Activated CD4-positive, alpha-beta memory T cell treated with anti-CD3 and anti-CD28 coated beads, Interleukin-2, amount 10 ng/mL, durations not matched to agents 7 days and 5 days (primary cell): Measurements from ENCODE around the gene IQCE. TPM values are rescaled to one million over a fixed set of nuclear protein-coding genes. Genes with fewer than 3 reads are reported as not detected.

ENCODE experiments used
- CTCF ChIA-PET: fragments of 350-600 bp; sonication (Branson Sonifier 250); formaldehyde crosslinking; loops from one replicate; lab custom pipeline; 2021; ENCODE audit warnings: antibody characterized with exemption, inconsistent platforms; lab: Charles Lee
- POLR2A ChIA-PET: fragments of 350-600 bp; sonication (Branson Sonifier 250); formaldehyde crosslinking; loops from one replicate; lab custom pipeline; 2021; ENCODE audit warnings: antibody characterized with exemption; lab: Charles Lee
- DNase-seq: peaks from one replicate; pipeline ENCODE4 v3.0.0-alpha.2; 2020
- H3K27ac Mint-ChIP-seq: one replicate; pipeline ENCODE4 v1.8.0; 2021; ENCODE audit warnings: mild to moderate bottlenecking, mixed read lengths
- H3K27me3 Mint-ChIP-seq: one replicate; pipeline ENCODE4 v1.8.0; 2021; ENCODE audit warnings: mixed read lengths
- H3K36me3 Mint-ChIP-seq: one replicate; pipeline ENCODE4 v1.8.0; 2021; ENCODE audit warnings: low read depth, mixed read lengths
- H3K4me1 Mint-ChIP-seq: one replicate; pipeline ENCODE4 v1.8.0; 2021; ENCODE audit warnings: mixed read lengths
- H3K4me3 Mint-ChIP-seq: one replicate; pipeline ENCODE4 v1.8.0; 2021; ENCODE audit warnings: mild to moderate bottlenecking, mixed read lengths
- H3K9me3 Mint-ChIP-seq: one replicate; pipeline ENCODE4 v1.8.0; 2021; ENCODE audit warnings: mixed read lengths
- total RNA-seq, 2 experiments: library from RNA; stranded (reverse); gene quantifications; one replicate each; pipeline ENCODE4 v1.2.3, GENCODE V29; 2021

IQCE gene
- total RNA-seq, 2 experiments from 2014 or later = 12.7 to 14.0 TPM

DNA sequence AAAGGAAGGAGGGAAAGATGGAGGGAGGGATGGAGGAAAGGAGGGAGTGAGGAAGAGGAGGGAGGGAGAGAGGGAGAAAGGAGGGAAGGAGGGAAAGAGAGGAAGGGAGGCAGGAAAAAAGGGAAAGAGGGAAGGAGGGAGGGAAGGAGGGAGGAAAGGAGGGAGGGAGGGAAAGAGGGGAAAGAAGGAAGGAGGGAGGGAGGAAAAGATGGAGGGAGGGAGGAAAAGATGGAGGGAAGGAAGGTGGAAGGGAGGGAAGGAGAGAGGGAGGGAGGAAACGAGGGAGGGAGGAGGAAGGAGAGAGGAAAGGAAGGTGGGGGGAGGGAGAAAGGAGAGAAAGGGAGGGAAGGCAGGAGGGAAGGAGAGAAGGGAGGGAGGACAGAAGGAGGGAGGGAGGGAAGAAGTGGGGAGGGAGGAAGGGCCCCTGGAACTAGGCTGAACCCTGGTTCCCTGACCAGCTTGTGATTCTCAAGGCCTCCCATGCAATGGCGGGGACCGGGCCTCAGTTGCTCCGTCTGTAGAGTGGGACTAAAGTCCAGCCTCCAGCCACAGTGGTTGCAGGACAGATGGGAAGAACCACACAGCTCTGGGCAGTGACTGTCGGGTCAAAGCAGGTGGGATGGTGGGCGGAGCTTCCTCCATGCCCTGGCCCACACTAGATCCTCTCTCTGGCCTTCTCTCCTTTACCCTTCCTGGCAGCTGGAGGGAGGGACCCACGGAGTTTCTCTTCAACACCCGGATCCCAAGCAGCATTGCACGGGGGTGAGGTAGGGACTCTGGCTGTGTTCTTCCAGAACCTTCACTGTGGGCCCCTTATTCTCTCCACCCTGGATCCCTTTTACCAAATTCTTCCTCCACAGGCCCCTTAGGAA, 68.7 kb downstream of the IQCE start:
- ChIA-PET CTCF (interaction anchor here (1.4 kb wide), 1 partner anchor 17 kb away, joined by 3 read pairs; no protein-coding TSS in a partner anchor), POLR2A (no interaction called here)
- no peak for DNase-seq
- Mint-ChIP-seq H3K36me3 (no peaks in the 10 kb centered on the region), H3K27ac (no peak overlapping the region), H3K27me3 (no peaks in the 10 kb centered on the region), H3K9me3 (no peaks in the 10 kb centered on the region), H3K4me3 (no peak overlapping the region), H3K4me1 (peaks cover 7% of the 10 kb centered on the region)

DNA sequence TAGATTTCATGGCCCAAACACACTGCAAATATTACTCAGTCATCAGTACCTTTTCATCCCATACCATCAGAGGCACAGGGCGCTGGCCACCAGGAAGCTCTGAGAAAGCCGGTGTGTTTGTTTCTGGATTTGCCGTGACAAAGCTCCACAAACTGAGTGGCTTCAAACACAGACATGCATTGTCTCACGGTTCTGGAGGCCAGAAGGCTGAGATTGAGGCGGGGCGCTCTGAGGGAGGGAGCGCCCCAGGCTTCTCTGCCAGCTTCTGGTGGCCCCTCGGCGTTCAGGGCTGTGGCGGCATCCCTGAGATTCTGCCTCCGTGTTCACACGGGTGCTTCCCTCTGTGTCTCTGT, 69.3 kb downstream of the IQCE start:
- no peak overlapping the region for H3K4me3 Mint-ChIP-seq
- peaks cover 10% of the 10 kb centered on the region for H3K4me1 Mint-ChIP-seq
- ChIA-PET CTCF (interaction anchor here (1.4 kb wide), 1 partner anchor 17 kb away, joined by 3 read pairs; no protein-coding TSS in a partner anchor), POLR2A (no interaction called here)
- DNase-seq = no peak
- no peaks in the 10 kb centered on the region for H3K36me3 Mint-ChIP-seq
- no peak overlapping the region for H3K27ac Mint-ChIP-seq
- no peaks in the 10 kb centered on the region for H3K9me3 Mint-ChIP-seq
- H3K27me3 Mint-ChIP-seq = no peaks in the 10 kb centered on the region

DNA sequence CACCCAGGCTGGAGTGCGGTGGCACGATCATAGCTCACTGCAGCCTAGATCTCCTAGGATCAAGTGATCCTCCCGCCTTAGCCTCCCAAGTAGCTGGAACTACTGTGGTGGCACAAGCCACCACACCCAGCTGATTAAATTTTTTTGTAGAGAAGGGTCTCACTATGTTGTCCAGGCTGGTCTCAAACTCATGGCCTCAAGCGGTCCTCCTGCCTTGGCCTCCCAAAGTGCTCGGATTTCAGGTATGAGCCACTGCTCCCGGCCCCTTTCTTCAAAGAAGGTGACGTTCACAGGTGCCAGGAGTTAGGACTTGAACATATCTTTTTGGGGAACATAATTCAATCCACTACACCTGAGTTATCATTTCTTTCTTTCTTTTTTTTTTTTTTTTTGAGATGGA, 70.1 kb downstream of the IQCE start:
- POLR2A ChIA-PET = no interaction called here
- Mint-ChIP-seq H3K4me1 (peaks cover 16% of the 10 kb centered on the region), H3K36me3 (no peaks in the 10 kb centered on the region), H3K27me3 (no peaks in the 10 kb centered on the region), H3K9me3 (no peaks in the 10 kb centered on the region), H3K4me3 (no peak overlapping the region), H3K27ac (no peak overlapping the region)
- DNase-seq = no peak
- CTCF ChIA-PET = no interaction called here

DNA sequence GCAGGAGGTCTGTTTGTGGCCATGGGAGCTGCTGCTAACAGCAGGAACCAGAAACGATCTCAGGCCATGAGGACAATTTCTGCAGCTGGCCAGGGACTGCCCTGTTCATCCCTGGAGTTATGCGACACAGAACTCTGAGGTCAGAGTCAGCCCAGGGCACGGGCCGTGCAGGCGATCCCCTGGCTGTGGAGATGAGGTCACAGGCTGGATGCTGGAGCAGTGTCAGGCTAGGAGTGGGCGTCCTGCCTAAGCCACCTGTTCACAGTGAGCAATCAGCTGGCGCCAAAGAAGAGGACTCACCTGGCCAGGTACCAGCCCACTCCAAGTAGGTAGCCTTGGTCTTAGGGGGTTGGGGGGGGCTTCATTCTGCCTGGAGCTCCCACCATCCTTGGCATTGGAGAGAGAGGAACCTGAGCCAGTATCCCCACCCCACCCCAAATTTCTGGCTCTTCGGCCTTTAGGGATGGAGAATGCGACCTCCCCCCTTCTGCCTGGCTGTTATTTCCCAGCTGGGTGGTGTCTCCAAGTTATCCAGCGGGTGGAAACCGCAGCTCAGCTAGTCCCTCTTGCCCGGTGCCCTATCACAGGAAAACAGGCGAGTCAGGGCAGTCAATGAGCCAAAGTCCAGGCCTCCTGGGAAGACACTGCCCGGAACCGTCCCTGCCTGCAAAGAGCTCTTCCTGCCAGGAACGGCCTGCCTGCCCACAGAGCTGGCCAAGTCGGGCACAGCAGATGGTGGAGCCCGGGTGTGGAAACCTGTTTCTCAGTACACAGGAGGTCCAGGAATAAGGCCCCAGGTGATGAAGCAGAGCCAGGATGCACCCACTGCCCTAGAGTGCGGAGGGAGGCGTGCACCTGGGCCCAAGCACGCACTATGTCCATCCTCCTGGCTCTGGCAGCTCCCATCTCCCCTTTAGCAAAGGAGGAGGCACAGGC, 71.2 kb downstream of the IQCE start:
- CTCF ChIA-PET = no interaction called here
- DNase-seq = no peak
- no peaks in the 10 kb centered on the region for H3K9me3 Mint-ChIP-seq

DNA sequence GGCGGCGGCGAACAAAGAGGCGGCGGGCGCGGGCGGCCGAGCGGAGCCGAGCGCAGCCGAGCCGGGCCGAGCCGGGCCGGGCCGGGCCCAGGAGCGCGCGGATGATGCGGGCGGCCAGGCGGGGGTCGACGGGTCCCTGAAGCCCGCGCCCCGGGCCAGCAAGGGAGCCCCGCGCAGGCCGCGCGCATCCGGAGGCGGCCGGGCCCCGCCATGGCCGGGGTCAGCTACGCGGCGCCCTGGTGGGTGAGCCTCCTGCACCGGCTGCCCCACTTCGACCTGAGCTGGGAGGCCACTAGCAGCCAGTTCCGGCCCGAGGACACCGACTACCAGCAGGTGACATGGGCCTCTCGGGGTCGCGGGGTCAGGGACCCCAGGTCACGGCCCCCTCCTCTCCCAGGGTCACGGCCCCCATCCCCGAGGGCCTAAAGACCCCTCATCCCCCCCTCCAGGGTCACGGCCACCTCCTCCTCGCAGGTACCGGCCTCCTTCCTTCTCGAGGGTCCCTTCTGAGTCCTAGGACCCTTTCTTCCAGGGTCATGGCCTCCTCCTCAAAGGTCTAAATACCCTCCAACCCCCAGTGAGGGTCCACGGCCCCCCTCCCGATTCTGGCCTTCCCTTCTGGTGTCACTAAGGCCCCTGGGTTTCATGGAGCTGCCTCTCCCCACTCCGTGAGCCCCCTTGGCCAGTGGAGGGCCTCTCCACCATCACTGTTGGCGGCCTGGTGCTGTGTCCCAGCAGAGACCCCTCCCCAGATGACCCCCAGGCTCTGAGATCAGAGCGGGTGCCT, 73.4 kb downstream of the IQCE start, which contains the start of gene TTYH3:
Gene TTYH3, plus strand, starts transcription at position 41 of the 787 bp plus-strand sequence. Its CDS starts 170 bp downstream, at position 211.
- no peak for DNase-seq
- peak within 1 kb of the TSS; percentile 47 for H3K27ac Mint-ChIP-seq
- no peaks in the 10 kb centered on the region for H3K27me3 Mint-ChIP-seq
- no peaks in the 10 kb centered on the region for H3K36me3 Mint-ChIP-seq
- POLR2A ChIA-PET = interaction anchor here (0.9 to 2.0 kb wide), 4 partner anchors 13 to 79 kb away, joined by 3 to 5 read pairs (median 4); no protein-coding TSS in a partner anchor
- H3K9me3 Mint-ChIP-seq = no peaks in the 10 kb centered on the region
- peaks cover 20% of the 10 kb centered on the region for H3K4me1 Mint-ChIP-seq
- H3K4me3 Mint-ChIP-seq = peak within 1 kb of the TSS; percentile 71
- CTCF ChIA-PET = interaction anchor here (0.6 to 1.6 kb wide), 2 partner anchors 78 to 662 kb away, joined by 4 to 6 read pairs; no protein-coding TSS in a partner anchor

More for the DNA sequence above, 71.2 kb downstream of the IQCE start:
- Mint-ChIP-seq H3K36me3 (no peaks in the 10 kb centered on the region), H3K4me1 (peaks cover 20% of the 10 kb centered on the region), H3K27me3 (no peaks in the 10 kb centered on the region), H3K27ac (no peak overlapping the region), H3K4me3 (no peak overlapping the region)
- POLR2A ChIA-PET = no interaction called here

DNA sequence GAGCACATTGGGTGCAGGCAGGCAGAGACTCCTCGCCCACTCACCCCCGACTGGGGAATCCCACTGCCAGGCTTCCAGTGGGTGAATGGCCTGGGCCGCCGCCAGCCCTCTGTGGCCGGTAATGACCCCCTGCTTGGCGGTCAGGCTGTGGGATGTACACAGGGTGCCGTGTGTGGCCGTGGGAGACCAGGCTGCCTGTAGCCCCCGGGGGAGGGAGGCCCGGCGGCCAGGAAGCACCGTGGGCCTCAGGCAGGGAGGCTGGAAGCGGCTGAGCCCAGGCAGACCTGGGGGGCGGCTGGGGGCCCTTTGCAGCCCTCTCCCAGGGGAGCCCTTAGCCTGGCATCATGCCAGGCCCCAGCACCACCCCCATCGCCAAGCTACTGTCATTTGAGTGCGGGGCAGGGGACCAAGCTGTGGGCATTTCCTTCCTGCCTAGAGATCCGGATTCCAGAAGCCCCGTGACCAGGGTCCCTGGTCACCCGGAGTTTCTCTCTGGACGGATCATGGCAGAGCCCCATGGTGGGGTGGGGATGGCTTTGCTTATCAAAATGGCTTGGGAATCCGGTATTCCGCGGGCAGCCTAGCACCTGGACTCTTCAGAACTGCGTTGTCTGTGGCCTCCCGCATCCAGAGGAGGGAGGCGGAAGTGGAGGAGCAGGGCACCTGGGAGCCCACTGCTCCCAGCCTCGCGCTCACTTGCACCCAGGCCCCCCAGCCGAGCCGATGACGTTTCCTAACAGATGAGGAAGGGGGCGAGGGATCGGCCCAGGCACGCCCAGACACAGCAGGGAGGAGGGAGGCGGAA, 74.2 kb downstream of the IQCE start:
- POLR2A ChIA-PET = interaction anchor here (0.7 to 2.0 kb wide), 2 partner anchors 12 kb away, joined by 3 to 5 read pairs; no protein-coding TSS in a partner anchor
- Mint-ChIP-seq H3K27me3 (no peaks in the 10 kb centered on the region), H3K27ac (no peak overlapping the region), H3K9me3 (no peaks in the 10 kb centered on the region), H3K4me1 (peaks cover 20% of the 10 kb centered on the region), H3K4me3 (peak overlapping the region; percentile 71), H3K36me3 (no peaks in the 10 kb centered on the region)
- DNase-seq = peak; percentile 32
- CTCF ChIA-PET = interaction anchor here (1.6 kb wide), 1 partner anchor 77 kb away, joined by 4 read pairs; no protein-coding TSS in a partner anchor

DNA sequence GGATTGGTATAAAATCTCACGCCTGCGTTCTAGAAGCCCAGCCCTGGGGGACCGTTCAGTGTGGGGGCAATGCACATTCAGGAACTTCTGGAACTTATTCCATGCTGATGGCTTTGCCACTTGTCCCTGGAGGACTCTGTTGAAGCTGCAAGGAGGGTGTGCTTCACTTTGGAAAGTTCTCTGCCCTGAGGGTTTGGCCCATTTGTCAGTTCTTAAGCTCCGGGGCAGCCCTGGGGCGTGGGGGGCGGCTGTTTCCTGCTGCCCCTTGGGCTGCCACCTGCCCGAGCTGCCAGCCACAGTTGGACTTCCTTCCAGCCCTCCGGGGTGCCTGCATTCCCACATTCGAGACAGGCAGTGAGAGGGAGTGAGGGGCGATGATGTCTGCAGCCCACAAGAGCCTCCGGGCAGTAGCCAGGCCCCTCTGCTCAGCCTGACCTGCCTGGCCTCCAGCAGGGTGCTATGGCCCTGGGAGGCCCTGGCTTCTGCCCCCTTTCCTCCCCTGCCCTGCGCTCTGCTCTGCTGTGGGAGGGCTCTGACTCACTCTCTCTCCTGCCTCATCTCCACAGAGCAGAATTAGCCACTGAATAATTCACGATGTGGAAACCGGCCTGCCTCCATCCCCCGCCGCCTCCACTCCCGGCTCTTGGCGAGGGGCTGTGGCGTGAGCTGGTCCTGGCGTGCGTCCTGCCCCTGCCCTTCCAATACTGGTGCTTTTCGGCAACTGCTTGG, 74.9 kb downstream of the IQCE start:
- Mint-ChIP-seq H3K9me3 (no peaks in the 10 kb centered on the region), H3K4me1 (peaks cover 20% of the 10 kb centered on the region), H3K27me3 (no peaks in the 10 kb centered on the region), H3K4me3 (peak overlapping the region; percentile 64), H3K36me3 (no peaks in the 10 kb centered on the region), H3K27ac (no peak overlapping the region)
- POLR2A ChIA-PET = interaction anchor here (0.7 kb wide), 1 partner anchor 11 kb away, joined by 3 read pairs; no protein-coding TSS in a partner anchor
- CTCF ChIA-PET = interaction anchor here (1.6 kb wide), 1 partner anchor 76 kb away, joined by 4 read pairs; no protein-coding TSS in a partner anchor
- DNase-seq = peak; percentile 25

DNA sequence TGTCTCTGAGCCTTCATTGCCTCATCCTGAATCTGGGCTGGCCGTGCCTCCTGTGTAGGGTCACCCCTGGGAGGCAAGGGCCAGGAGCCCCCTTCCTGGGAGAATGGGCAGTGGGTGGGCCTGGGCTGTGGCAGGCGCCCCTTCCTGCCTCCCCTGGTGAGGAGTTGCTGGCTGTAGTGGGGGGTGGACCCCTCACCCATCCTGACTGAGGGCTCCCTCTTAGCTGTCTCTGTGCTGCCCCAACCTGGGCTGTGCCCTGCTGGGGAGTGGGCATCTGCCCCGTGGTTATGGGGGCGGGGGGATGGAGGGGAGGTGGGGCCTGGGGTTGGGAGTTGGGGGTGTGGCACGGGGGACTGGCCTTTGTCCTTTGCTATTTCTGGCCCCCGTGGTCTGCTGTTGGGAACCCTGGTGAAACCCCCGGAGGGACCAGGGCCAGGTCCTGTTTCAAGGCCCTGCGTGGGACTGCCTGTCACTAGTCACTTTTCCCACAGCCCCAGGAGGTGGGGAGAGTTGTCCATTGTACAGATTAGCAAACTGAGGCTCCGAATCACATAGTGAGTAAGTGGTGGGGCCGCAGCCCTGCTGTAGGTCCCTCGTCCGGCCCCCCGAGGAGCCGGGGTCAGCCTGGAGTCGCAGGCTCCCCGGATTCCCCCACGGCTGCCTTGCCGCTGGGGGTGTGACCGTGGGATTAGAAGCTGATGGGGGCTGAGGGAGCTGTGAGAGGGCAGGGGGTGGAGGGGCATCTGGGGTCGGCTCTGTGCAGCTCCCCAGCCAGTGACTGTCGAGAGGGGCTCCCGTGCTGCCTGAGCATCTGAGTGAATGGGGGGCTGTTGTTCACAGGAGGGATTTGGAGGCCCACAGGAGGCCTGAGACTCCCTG, 75.7 kb downstream of the IQCE start:
- no peak for DNase-seq
- CTCF ChIA-PET = interaction anchor here (1.6 kb wide), 1 partner anchor 75 kb away, joined by 4 read pairs; no protein-coding TSS in a partner anchor
- H3K27ac Mint-ChIP-seq = no peak overlapping the region
- no peaks in the 10 kb centered on the region for H3K36me3 Mint-ChIP-seq
- POLR2A ChIA-PET = no interaction called here
- no peaks in the 10 kb centered on the region for H3K27me3 Mint-ChIP-seq
- no peaks in the 10 kb centered on the region for H3K9me3 Mint-ChIP-seq
- H3K4me3 Mint-ChIP-seq = no peak overlapping the region
- H3K4me1 Mint-ChIP-seq = peaks cover 20% of the 10 kb centered on the region

DNA sequence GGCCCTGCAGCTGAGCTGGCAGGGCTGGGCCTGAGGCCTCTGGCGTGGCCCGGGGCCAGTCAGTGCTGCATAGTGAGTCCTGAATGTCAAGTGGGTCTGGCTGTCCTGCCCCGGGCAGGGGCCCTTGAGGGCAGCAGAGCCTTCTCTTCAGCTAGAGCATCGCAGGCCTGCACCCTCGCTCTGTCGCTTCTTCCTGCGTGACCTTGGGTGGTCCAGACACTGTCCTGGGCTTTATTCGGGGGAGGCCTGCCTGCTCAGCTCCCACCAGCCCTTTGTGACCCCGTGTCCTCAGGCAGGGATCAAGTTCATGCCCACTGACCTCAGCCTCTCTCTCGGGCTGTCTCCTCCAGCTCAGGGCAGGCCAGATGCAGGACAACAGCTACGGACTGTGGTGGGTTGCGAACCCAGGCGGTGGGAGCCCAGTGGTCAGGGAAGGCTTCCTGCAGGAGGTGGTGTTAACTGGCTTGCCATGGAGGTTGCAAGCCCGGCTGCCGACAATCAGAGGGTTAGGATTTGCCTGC, 76.4 kb downstream of the IQCE start:
- Mint-ChIP-seq H3K36me3 (no peaks in the 10 kb centered on the region), H3K27ac (no peak overlapping the region), H3K4me3 (no peak overlapping the region), H3K4me1 (peaks cover 20% of the 10 kb centered on the region), H3K9me3 (no peaks in the 10 kb centered on the region), H3K27me3 (no peaks in the 10 kb centered on the region)
- CTCF ChIA-PET = no interaction called here
- no peak for DNase-seq
- POLR2A ChIA-PET = no interaction called here
